ENCODE measurements around the gene C11orf21. TPM values are rescaled to one million over a fixed set of nuclear protein-coding genes. Genes with fewer than 3 reads are reported as not detected.

Gene C11orf21
- total and polyA plus RNA-seq, 9 of the 15 experiments (the other 6 are each of a cell fraction or from before 2014, with no cell fraction given), result 0.10 to 2.6 (median 2.0) TPM

GRCh38 chr11:2303627-2304505 lies 2.1 kb upstream of the C11orf21 start (continued):
- peak; percentile 94 for TF ChIP-seq HMGN3 (IDR thresholded peaks at IDR 0.05; ENCODE audit: borderline replicate concordance, extremely low read depth, insufficient read length, low read depth, low read length)
- no peak for TF ChIP-seq NR2C1 (IDR thresholded peaks at IDR 0.05)
- TF ChIP-seq NR2C1 (tag; IDR thresholded peaks at IDR 0.05), result 0 out of 2 replicates have a peak, but pooled peaks have one; percentile 28
- no peak for TF ChIP-seq MYBL2 (IDR thresholded peaks at IDR 0.05; ENCODE audit: low read depth)
- no peak for TF ChIP-seq MYBL2 (CRISPR knock-in tag; IDR thresholded peaks at IDR 0.05; ENCODE audit: borderline replicate concordance)
- TF ChIP-seq ZNF699 (CRISPR knock-in tag; IDR thresholded peaks at IDR 0.05; ENCODE audit: insufficient replicate concordance), result no peak
- no peak for TF ChIP-seq RAD21 (CRISPR knock-in tag; conservative IDR thresholded peaks at IDR 0.05 in 1 of 2, IDR thresholded peaks at IDR 0.05 in 1 of 2)
- no peak for TF ChIP-seq CHD4 (IDR thresholded peaks at IDR 0.05; ENCODE audit: insufficient read depth, insufficient replicate concordance, low read depth, low read length, poor library complexity, severe bottlenecking)
- TF ChIP-seq OTX1 (CRISPR knock-in tag; IDR thresholded peaks at IDR 0.05), result 0 out of 2 replicates have a peak, but pooled peaks have one; percentile 63
- 0 out of 2 replicates have a peak, but pooled peaks have one; percentile 79 for TF ChIP-seq RREB1 (CRISPR knock-in tag; IDR thresholded peaks at IDR 0.05)
- peak; percentile 95 for TF ChIP-seq CCNT2 (IDR thresholded peaks at IDR 0.05; ENCODE audit: borderline replicate concordance, extremely low read depth, insufficient read length, low read depth, low read length)
- TF ChIP-seq ZNF444 (CRISPR knock-in tag; IDR thresholded peaks at IDR 0.05), result no peak
- peak; percentile 97 for TF ChIP-seq CTBP1 (IDR thresholded peaks at IDR 0.05; ENCODE audit: borderline replicate concordance)
- 0 out of 2 replicates have a peak, but pooled peaks have one; percentile 62 for TF ChIP-seq ERF (CRISPR knock-in tag; IDR thresholded peaks at IDR 0.05)
- no peak for TF ChIP-seq CREBBP (IDR thresholded peaks at IDR 0.05; ENCODE audit: low read depth, low read length)
- peak in 1 of 2 experiments; percentile 45; a peak in 1 of 4 replicates for TF ChIP-seq ETV6 (IDR thresholded peaks at IDR 0.05; ENCODE audit: borderline replicate concordance in 1 of 2, low read depth in 2 of 2, low read length in 1 of 2)
- TF ChIP-seq ETV6 (CRISPR knock-in tag; IDR thresholded peaks at IDR 0.05; ENCODE audit: borderline replicate concordance), result no peak
- no peak for TF ChIP-seq MCM5 (IDR thresholded peaks at IDR 0.05; ENCODE audit: low read depth)
- TF ChIP-seq RFX7 (CRISPR knock-in tag; IDR thresholded peaks at IDR 0.05), result no peak
- TF ChIP-seq JUNB (CRISPR knock-in tag; conservative IDR thresholded peaks at IDR 0.05), result no peak
- peak; percentile 96 for TF ChIP-seq DPF2 (IDR thresholded peaks at IDR 0.05)
- TF ChIP-seq SP2 (IDR thresholded peaks at IDR 0.05; ENCODE audit: extremely low read depth, low read depth, low read length, poor library complexity, severe bottlenecking), result no peak

All from K562 (cell line).